Measurements from ENCODE around the gene ACSF2. TPM values are rescaled to one million over a fixed set of nuclear protein-coding genes. Genes with fewer than 3 reads are reported as not detected.

ACSF2 gene
- total RNA-seq, 1 experiment from 2014 or later = 17.8 TPM

DNA sequence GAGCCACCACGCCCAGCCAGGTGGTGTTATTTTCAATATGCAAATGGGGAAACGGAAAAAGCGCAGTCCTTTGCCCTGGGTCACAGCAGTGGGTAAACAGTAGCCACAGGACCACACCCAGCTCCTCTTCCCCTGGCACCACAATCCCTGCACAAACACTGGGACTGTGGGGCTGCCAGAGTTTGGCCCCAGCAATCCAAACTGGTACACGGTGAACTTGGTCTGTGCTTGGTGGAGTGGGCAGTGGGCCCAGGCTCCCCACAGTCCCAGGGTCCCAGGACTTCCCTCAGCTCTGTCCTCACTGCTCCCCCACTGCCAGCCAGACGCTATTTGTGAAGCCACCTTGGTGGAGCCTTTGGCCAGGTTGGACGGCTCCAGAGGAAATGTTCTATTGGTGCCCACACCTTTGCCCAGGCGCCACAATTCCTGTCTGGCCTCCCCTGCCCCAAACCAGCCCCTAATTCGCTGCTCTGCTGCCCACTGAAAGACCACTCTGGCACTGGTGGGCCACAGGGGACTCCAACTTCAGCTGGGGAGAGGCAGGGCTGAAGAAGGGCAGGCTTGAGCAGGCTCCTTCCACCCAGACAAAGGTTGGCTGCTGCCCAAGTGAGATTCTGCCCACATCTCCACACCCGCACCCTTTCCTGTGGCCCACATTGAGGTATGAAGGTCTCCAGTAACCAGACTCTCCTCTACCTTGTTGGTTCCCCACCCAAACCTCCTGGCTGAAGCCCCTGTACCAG lies 40.5 kb downstream of the ACSF2 start:
- intact Hi-C loops (cut with micrococcal nuclease) = no loop called here
- BruUV-seq (replicated peaks) = no TSS peak
- CTCF ChIA-PET = interaction anchor here (0.5 kb wide), 1 partner anchor 63 kb away, joined by 3 read pairs; no protein-coding TSS in a partner anchor
- Mint-ChIP-seq H3K36me3 (ENCODE audit: insufficient read depth, unreplicated experiment) (peaks cover 12% of the 10 kb centered on the region), H3K27ac (ENCODE audit: low read depth, unreplicated experiment) (no peak overlapping the region), H3K9me3 (ENCODE audit: unreplicated experiment) (no peaks in the 10 kb centered on the region), H3K4me1 (ENCODE audit: insufficient read depth, unreplicated experiment) (no peaks in the 10 kb centered on the region), H3K27me3 (ENCODE audit: insufficient read depth, unreplicated experiment) (no peaks in the 10 kb centered on the region), H3K4me3 (ENCODE audit: unreplicated experiment) (no peak overlapping the region)
- POLR2A ChIA-PET = interaction anchor here (1.1 kb wide), 1 partner anchor 35 kb away, joined by 4 read pairs; no protein-coding TSS in a partner anchor
- no peak for DNase-seq (ENCODE audit: unreplicated experiment)
- no peak for TF ChIP-seq CTCF (IDR thresholded peaks at IDR 0.05; ENCODE audit: unreplicated experiment)

GRCh38 chr17:50467114-50467854 lies 41.3 kb downstream of the ACSF2 start:
- no TSS peak for BruUV-seq (replicated peaks)
- Mint-ChIP-seq H3K9me3 (ENCODE audit: unreplicated experiment) (no peaks in the 10 kb centered on the region), H3K27ac (ENCODE audit: low read depth, unreplicated experiment) (no peak overlapping the region), H3K4me3 (ENCODE audit: unreplicated experiment) (no peak overlapping the region), H3K36me3 (ENCODE audit: insufficient read depth, unreplicated experiment) (peaks cover 12% of the 10 kb centered on the region), H3K27me3 (ENCODE audit: insufficient read depth, unreplicated experiment) (no peaks in the 10 kb centered on the region), H3K4me1 (ENCODE audit: insufficient read depth, unreplicated experiment) (no peaks in the 10 kb centered on the region)
- ChIA-PET POLR2A (interaction anchor here (0.6 to 1.3 kb wide), 3 partner anchors 12 to 100 kb away, joined by 3 to 6 read pairs (median 4); no protein-coding TSS in a partner anchor), CTCF (interaction anchor here (0.6 kb wide), 1 partner anchor 211 kb away, joined by 3 read pairs; no protein-coding TSS in a partner anchor)
- intact Hi-C loops (cut with micrococcal nuclease) = no loop called here
- DNase-seq (ENCODE audit: unreplicated experiment) = no peak
- no peak for TF ChIP-seq CTCF (IDR thresholded peaks at IDR 0.05; ENCODE audit: unreplicated experiment)

DNA sequence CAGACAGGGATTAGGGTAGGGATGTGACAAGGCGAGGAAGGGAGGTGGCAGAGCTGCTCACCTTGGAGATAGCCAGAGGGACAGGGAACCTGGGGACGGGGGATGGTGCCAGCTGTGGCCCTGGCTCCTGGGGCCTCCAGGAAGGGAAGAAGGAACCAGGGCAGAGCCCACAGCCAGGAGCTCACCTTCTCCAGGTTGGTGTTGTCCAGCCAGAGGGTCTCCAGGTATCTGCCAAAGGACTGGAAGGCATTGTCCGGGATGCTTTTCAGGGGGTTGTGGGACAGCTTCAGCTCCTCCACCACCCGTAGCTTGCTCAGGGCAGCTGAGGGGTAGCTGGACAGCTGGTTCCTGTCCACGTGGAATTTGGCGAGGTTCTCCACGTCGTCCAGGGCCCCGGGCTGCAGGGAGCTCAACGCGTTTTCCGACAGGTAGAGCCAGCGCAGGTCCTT lies 41.9 kb downstream of the ACSF2 start:
- Mint-ChIP-seq H3K4me3 (ENCODE audit: unreplicated experiment) (no peak overlapping the region), H3K36me3 (ENCODE audit: insufficient read depth, unreplicated experiment) (peaks cover 12% of the 10 kb centered on the region), H3K9me3 (ENCODE audit: unreplicated experiment) (no peaks in the 10 kb centered on the region), H3K4me1 (ENCODE audit: insufficient read depth, unreplicated experiment) (no peaks in the 10 kb centered on the region), H3K27ac (ENCODE audit: low read depth, unreplicated experiment) (no peak overlapping the region), H3K27me3 (ENCODE audit: insufficient read depth, unreplicated experiment) (no peaks in the 10 kb centered on the region)
- intact Hi-C loops (cut with micrococcal nuclease) = no loop called here
- ChIA-PET POLR2A (interaction anchor here (0.6 to 1.3 kb wide), 2 partner anchors 11 to 101 kb away, joined by 3 to 6 read pairs; no protein-coding TSS in a partner anchor), CTCF (interaction anchor here (0.6 kb wide), 2 partner anchors 8 to 494 kb away, joined by 3 read pairs; no protein-coding TSS in a partner anchor)
- BruUV-seq (replicated peaks) = no TSS peak
- TF ChIP-seq CTCF (IDR thresholded peaks at IDR 0.05; ENCODE audit: unreplicated experiment) = no peak
- DNase-seq (ENCODE audit: unreplicated experiment) = no peak
